ENCODE data around the gene ZFP14.

DNA sequence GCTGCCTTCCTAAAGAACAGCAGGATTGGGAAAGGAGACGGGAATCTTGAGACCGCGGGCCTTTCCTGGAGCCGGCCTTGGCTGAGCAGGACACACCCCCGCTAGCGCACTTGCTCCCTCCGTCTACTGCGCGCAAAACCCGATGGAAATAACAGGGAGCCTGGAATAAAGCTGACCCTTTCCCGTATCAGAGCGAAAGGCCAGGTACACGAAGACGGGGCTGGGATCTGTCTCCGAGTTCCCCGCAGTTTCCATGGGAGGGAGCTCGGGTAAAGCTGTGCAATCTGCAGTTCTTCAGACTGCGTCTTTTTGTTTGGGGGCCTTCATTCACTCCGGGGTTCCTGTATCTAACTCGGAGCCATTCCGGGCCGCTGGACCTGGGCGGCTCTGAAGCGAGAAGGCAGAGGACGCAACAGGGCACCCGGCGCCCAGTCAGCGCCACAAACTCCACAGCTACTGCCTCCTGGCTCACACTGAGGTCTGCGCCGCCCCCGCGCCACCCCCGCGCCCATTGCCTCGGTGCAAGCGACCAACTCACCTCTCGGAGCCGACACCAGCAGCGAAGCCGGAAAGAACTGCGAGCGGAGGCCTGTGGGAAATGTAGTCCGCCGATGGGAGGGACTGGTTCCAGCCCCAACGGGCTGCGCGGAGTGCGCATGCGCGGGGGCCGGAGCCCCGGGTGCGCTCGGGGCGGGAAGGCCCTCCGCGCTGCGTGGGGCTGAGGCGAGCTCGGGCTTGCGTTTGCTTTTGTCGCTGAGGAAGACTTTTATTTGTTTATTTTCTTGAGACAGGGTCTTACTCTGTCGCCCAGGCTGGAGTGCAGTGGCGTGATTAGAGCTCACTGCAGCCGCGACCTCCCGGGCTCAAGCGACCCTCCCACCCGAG, at the start of gene ZFP14:
- TF ChIP-seq, protein P1, sequence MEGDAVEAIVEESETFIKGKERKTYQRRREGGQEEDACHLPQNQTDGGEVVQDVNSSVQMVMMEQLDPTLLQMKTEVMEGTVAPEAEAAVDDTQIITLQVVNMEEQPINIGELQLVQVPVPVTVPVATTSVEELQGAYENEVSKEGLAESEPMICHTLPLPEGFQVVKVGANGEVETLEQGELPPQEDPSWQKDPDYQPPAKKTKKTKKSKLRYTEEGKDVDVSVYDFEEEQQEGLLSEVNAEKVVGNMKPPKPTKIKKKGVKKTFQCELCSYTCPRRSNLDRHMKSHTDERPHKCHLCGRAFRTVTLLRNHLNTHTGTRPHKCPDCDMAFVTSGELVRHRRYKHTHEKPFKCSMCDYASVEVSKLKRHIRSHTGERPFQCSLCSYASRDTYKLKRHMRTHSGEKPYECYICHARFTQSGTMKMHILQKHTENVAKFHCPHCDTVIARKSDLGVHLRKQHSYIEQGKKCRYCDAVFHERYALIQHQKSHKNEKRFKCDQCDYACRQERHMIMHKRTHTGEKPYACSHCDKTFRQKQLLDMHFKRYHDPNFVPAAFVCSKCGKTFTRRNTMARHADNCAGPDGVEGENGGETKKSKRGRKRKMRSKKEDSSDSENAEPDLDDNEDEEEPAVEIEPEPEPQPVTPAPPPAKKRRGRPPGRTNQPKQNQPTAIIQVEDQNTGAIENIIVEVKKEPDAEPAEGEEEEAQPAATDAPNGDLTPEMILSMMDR (IDR thresholded peaks at IDR 0.05) = peak in 1 of 3 experiments; percentile 6
- peak in 1 of 2 donors; percentile 32 for TF ChIP-seq POLR2A (IDR thresholded peaks at IDR 0.05)
- peak; percentile 84 to 89 for TF ChIP-seq POLR2AphosphoS5 (IDR thresholded peaks at IDR 0.05; ENCODE audit: insufficient read depth in 1 of 2, low read depth in 1 of 2)

Data from vagina (tissue), 2 donors.